A549 (cell line): ENCODE results near the gene GPR17.

ENCODE experiments used
- CTCF ChIP-seq: fragments of >200 bp; sonication (Bioruptor Twin); formaldehyde crosslinking; IDR thresholded peaks from 3 replicates; pipeline ENCODE4 v1.5.1; 2016
- RFX5 ChIP-seq: fragments of 450-650 bp; IDR thresholded peaks from 2 replicates; pipeline ENCODE4 v1.7.1; 2014; ENCODE audit warnings: antibody characterized with exemption, mild to moderate bottlenecking, moderate library complexity

- TF ChIP-seq RFX5: no peak
- TF ChIP-seq CTCF: no peak
Measured at GRCh38 chr2:127634066-127634617, 11.8 kb upstream of the GPR17 start.
